ENCODE measurements around the gene UMAD1.

UMAD1 gene

GRCh38 chr7:7681936-7682329 is 41.4 kb downstream of the UMAD1 start:
- no peak for TF ChIP-seq ARNTL (CRISPR knock-in tag; IDR thresholded peaks at IDR 0.05; ENCODE audit: borderline replicate concordance, low read depth)
- no peak for TF ChIP-seq SNAI2 (CRISPR knock-in tag; IDR thresholded peaks at IDR 0.05)
- TF ChIP-seq PATZ1 (CRISPR knock-in tag; IDR thresholded peaks at IDR 0.05; ENCODE audit: borderline replicate concordance): no peak
- no peak for TF ChIP-seq ZFP3 (CRISPR knock-in tag; IDR thresholded peaks at IDR 0.05)
- no peak for TF ChIP-seq GLIS3 (CRISPR knock-in tag; IDR thresholded peaks at IDR 0.05)
- no peak for TF ChIP-seq ISL1 (CRISPR knock-in tag; IDR thresholded peaks at IDR 0.05)
- no peak for ATAC-seq

GRCh38 chr7:7682861-7683260 is 42.3 kb downstream of the UMAD1 start:
- no peak for ATAC-seq
- TF ChIP-seq GLIS3 (CRISPR knock-in tag; IDR thresholded peaks at IDR 0.05) (no peak), TSHZ2 (CRISPR knock-in tag; IDR thresholded peaks at IDR 0.05) (no peak), RARB (CRISPR knock-in tag; IDR thresholded peaks at IDR 0.05) (no peak), CREB5 (CRISPR knock-in tag; IDR thresholded peaks at IDR 0.05; ENCODE audit: low read depth) (no peak), PATZ1 (CRISPR knock-in tag; IDR thresholded peaks at IDR 0.05; ENCODE audit: borderline replicate concordance) (no peak), ZNF8 (CRISPR knock-in tag; IDR thresholded peaks at IDR 0.05) (no peak), CSRNP3 (CRISPR knock-in tag; IDR thresholded peaks at IDR 0.05) (no peak), ARNTL (CRISPR knock-in tag; IDR thresholded peaks at IDR 0.05; ENCODE audit: borderline replicate concordance, low read depth) (no peak), ZFP30 (CRISPR knock-in tag; IDR thresholded peaks at IDR 0.05) (no peak), ISL1 (CRISPR knock-in tag; IDR thresholded peaks at IDR 0.05) (no peak)

GRCh38 chr7:7686811-7687508 is 46.4 kb downstream of the UMAD1 start:
- TF ChIP-seq ARNTL (CRISPR knock-in tag; IDR thresholded peaks at IDR 0.05; ENCODE audit: borderline replicate concordance, low read depth): no peak
- no peak for TF ChIP-seq ZNF565 (CRISPR knock-in tag; conservative IDR thresholded peaks at IDR 0.05; ENCODE audit: low read depth)
- TF ChIP-seq ZC3H10 (CRISPR knock-in tag; IDR thresholded peaks at IDR 0.05): no peak
- no peak for TF ChIP-seq RARB (CRISPR knock-in tag; IDR thresholded peaks at IDR 0.05)
- TF ChIP-seq POU6F1 (CRISPR knock-in tag; IDR thresholded peaks at IDR 0.05; ENCODE audit: borderline replicate concordance, low read depth): no peak
- no peak for TF ChIP-seq ZFP30 (CRISPR knock-in tag; IDR thresholded peaks at IDR 0.05)
- TF ChIP-seq TSHZ2 (CRISPR knock-in tag; IDR thresholded peaks at IDR 0.05): no peak
- TF ChIP-seq ZNF8 (CRISPR knock-in tag; IDR thresholded peaks at IDR 0.05): no peak
- TF ChIP-seq GLIS3 (CRISPR knock-in tag; IDR thresholded peaks at IDR 0.05): no peak
- no peak for TF ChIP-seq ISL1 (CRISPR knock-in tag; IDR thresholded peaks at IDR 0.05)
- TF ChIP-seq SNAI2 (CRISPR knock-in tag; IDR thresholded peaks at IDR 0.05): no peak
- TF ChIP-seq BACH2 (CRISPR knock-in tag; IDR thresholded peaks at IDR 0.05; ENCODE audit: borderline replicate concordance): no peak
- no peak for ATAC-seq

Measured in SK-N-SH treated with all-trans-retinoic acid at 6 μM for 48 hours (cell line).